Activated T-helper 2 cell treated with anti-CD3 and anti-CD28 coated beads, Interferon-gamma antibody, Interleukin-2, Interleukin-4, amounts not matched to agents 10 μg/mL and 5 μg/mL and 100 μg/mL, durations not matched to agents 14 hours and 24 hours and 36 hours (primary cell): ENCODE data around the gene WDR64. TPM values are rescaled to one million over a fixed set of nuclear protein-coding genes. Genes with fewer than 3 reads are reported as not detected.
"Not testable (repeated sequence)": the region's sequence is repeated elsewhere in the genome, so short reads cannot be mapped to it uniquely, and the experiment has no call there.

Experiments used
- DNase-seq: peaks from one replicate; pipeline ENCODE4 v3.0.0; 2021; ENCODE audit warnings: low spot score
- H3K27ac Mint-ChIP-seq: one replicate; pipeline ENCODE4 v1.8.0; 2021; ENCODE audit warnings: mixed read lengths
- H3K27me3 Mint-ChIP-seq: one replicate; pipeline ENCODE4 v1.8.0; 2021; ENCODE audit warnings: low read depth, mixed read lengths
- H3K36me3 Mint-ChIP-seq: one replicate; pipeline ENCODE4 v1.8.0; 2021; ENCODE audit warnings: low read depth, mixed read lengths
- H3K4me1 Mint-ChIP-seq: one replicate; pipeline ENCODE4 v1.8.0; 2021; ENCODE audit warnings: low read depth, mixed read lengths
- H3K4me3 Mint-ChIP-seq: one replicate; pipeline ENCODE4 v1.8.0; 2021; ENCODE audit warnings: low read depth, mild to moderate bottlenecking, moderate library complexity, mixed read lengths
- H3K9me3 Mint-ChIP-seq: one replicate; pipeline ENCODE4 v1.8.0; 2021; ENCODE audit warnings: mixed read lengths
- intact Hi-C: fragments of 100-400 bp; cut with micrococcal nuclease; formaldehyde crosslinking; loops from one replicate; pipeline ENCODE4 v1.15.1; 2023
- total RNA-seq: library from RNA; stranded (reverse); gene quantifications from 2 replicates; pipeline ENCODE4 v1.2.3, GENCODE V29; 2022

WDR64 gene
- total RNA-seq, 1 donor from 2014 or later, result not detected

GRCh38 chr1:241646201-241646600, 5.9 kb upstream of the WDR64 start:
- Mint-ChIP-seq H3K4me3 (no peak overlapping the region), H3K9me3 (peaks cover 7% of the 10 kb centered on the region), H3K27me3 (peaks cover 3% of the 10 kb centered on the region), H3K27ac (no peak overlapping the region), H3K4me1 (peaks cover 6% of the 10 kb centered on the region), H3K36me3 (no peaks in the 10 kb centered on the region)
- no peak for DNase-seq
- intact Hi-C loops, result no loop called here

- intact Hi-C loops, result no loop called here
- Mint-ChIP-seq H3K4me1 (peaks cover 6% of the 10 kb centered on the region), H3K4me3 (no peak overlapping the region), H3K36me3 (no peaks in the 10 kb centered on the region), H3K27me3 (peaks cover 6% of the 10 kb centered on the region), H3K27ac (no peak overlapping the region), H3K9me3 (peaks cover 3% of the 10 kb centered on the region)
- DNase-seq, result no peak
Observed at GRCh38 chr1:241647658-241648057, 4.4 kb upstream of the WDR64 start.

- intact Hi-C loops, result no loop called here
- no peak overlapping the region for H3K4me3 Mint-ChIP-seq
- no peaks in the 10 kb centered on the region for H3K36me3 Mint-ChIP-seq
- H3K4me1 Mint-ChIP-seq, result peaks cover 6% of the 10 kb centered on the region
- H3K27ac Mint-ChIP-seq, result no peak overlapping the region
- H3K27me3 Mint-ChIP-seq, result peaks cover 6% of the 10 kb centered on the region
- DNase-seq, result no peak
- peaks cover 2% of the 10 kb centered on the region for H3K9me3 Mint-ChIP-seq
Observed at GRCh38 chr1:241648159-241648558, 3.9 kb upstream of the WDR64 start.

- intact Hi-C loops, result no loop called here
Observed at GRCh38 chr1:241654019-241654418, 1.9 kb downstream of the WDR64 start.

GRCh38 chr1:241654641-241655040, 2.6 kb downstream of the WDR64 start:
- no peak overlapping the region for H3K27ac Mint-ChIP-seq
- no peak overlapping the region for H3K4me3 Mint-ChIP-seq
- H3K27me3 Mint-ChIP-seq, result peaks cover 11% of the 10 kb centered on the region
- H3K9me3 Mint-ChIP-seq, result no peaks in the 10 kb centered on the region
- no peaks in the 10 kb centered on the region for H3K36me3 Mint-ChIP-seq
- DNase-seq, result no peak
- intact Hi-C loops, result no loop called here
- H3K4me1 Mint-ChIP-seq, result no peaks in the 10 kb centered on the region

More at GRCh38 chr1:241654019-241654418, 1.9 kb downstream of the WDR64 start:
- H3K36me3 Mint-ChIP-seq, result no peaks in the 10 kb centered on the region
- no peak for DNase-seq
- no peaks in the 10 kb centered on the region for H3K4me1 Mint-ChIP-seq
- H3K9me3 Mint-ChIP-seq, result no peaks in the 10 kb centered on the region
- peaks cover 11% of the 10 kb centered on the region for H3K27me3 Mint-ChIP-seq
- no peak overlapping the region for H3K27ac Mint-ChIP-seq
- no peak overlapping the region for H3K4me3 Mint-ChIP-seq

GRCh38 chr1:241658081-241658793, 6.2 kb downstream of the WDR64 start:
- intact Hi-C loops, result no loop called here
- H3K27me3 Mint-ChIP-seq, result peaks cover 11% of the 10 kb centered on the region
- H3K36me3 Mint-ChIP-seq, result no peaks in the 10 kb centered on the region
- no peaks in the 10 kb centered on the region for H3K9me3 Mint-ChIP-seq
- no peak overlapping the region for H3K4me3 Mint-ChIP-seq
- H3K27ac Mint-ChIP-seq, result no peak overlapping the region
- no peak for DNase-seq
- no peaks in the 10 kb centered on the region for H3K4me1 Mint-ChIP-seq

GRCh38 chr1:241659016-241659415, 6.9 kb downstream of the WDR64 start:
- H3K9me3 Mint-ChIP-seq, H3K4me3 Mint-ChIP-seq, H3K36me3 Mint-ChIP-seq, DNase-seq, H3K4me1 Mint-ChIP-seq, intact Hi-C loops, H3K27ac Mint-ChIP-seq: not testable (repeated sequence)
- H3K27me3 Mint-ChIP-seq, result peaks cover 11% of the 10 kb centered on the region

GRCh38 chr1:241660424-241660972, 8.4 kb downstream of the WDR64 start:
- H3K27ac Mint-ChIP-seq, result no peak overlapping the region
- intact Hi-C loops, result no loop called here

GRCh38 chr1:241666419-241666818, 14.3 kb downstream of the WDR64 start:
- no peak overlapping the region for H3K4me3 Mint-ChIP-seq
- no peaks in the 10 kb centered on the region for H3K9me3 Mint-ChIP-seq
- no peak for DNase-seq
- no peaks in the 10 kb centered on the region for H3K4me1 Mint-ChIP-seq
- H3K36me3 Mint-ChIP-seq, result no peaks in the 10 kb centered on the region
- H3K27ac Mint-ChIP-seq, result no peak overlapping the region
- intact Hi-C loops, result no loop called here
- peaks cover 1% of the 10 kb centered on the region for H3K27me3 Mint-ChIP-seq

More at GRCh38 chr1:241660424-241660972, 8.4 kb downstream of the WDR64 start:
- Mint-ChIP-seq H3K36me3 (no peaks in the 10 kb centered on the region), H3K27me3 (peaks cover 7% of the 10 kb centered on the region), H3K9me3 (no peaks in the 10 kb centered on the region), H3K4me1 (no peaks in the 10 kb centered on the region), H3K4me3 (no peak overlapping the region)
- no peak for DNase-seq

GRCh38 chr1:241672301-241672700, 20.2 kb downstream of the WDR64 start:
- H3K27ac Mint-ChIP-seq, result no peak overlapping the region
- intact Hi-C loops, result no loop called here

GRCh38 chr1:241674805-241675384, 22.8 kb downstream of the WDR64 start:
- Mint-ChIP-seq H3K4me3 (no peak overlapping the region), H3K27ac (no peak overlapping the region), H3K36me3 (no peaks in the 10 kb centered on the region), H3K27me3 (peaks cover 4% of the 10 kb centered on the region), H3K4me1 (peaks cover 11% of the 10 kb centered on the region), H3K9me3 (no peaks in the 10 kb centered on the region)
- intact Hi-C loops, result no loop called here
- no peak for DNase-seq

More at GRCh38 chr1:241672301-241672700, 20.2 kb downstream of the WDR64 start:
- Mint-ChIP-seq H3K27me3 (peaks cover 4% of the 10 kb centered on the region), H3K4me1 (peaks cover 6% of the 10 kb centered on the region), H3K4me3 (no peak overlapping the region), H3K36me3 (no peaks in the 10 kb centered on the region), H3K9me3 (no peaks in the 10 kb centered on the region)
- no peak for DNase-seq

GRCh38 chr1:241675983-241676382, 23.9 kb downstream of the WDR64 start:
- intact Hi-C loops, result loop anchor here (2.0 kb wide), 1 partner anchor 63 kb away; no protein-coding TSS in a partner anchor
- Mint-ChIP-seq H3K4me1 (peaks cover 11% of the 10 kb centered on the region), H3K36me3 (no peaks in the 10 kb centered on the region), H3K27me3 (peaks cover 8% of the 10 kb centered on the region), H3K4me3 (no peak overlapping the region), H3K9me3 (no peaks in the 10 kb centered on the region), H3K27ac (no peak overlapping the region)
- no peak for DNase-seq

- no peak overlapping the region for H3K27ac Mint-ChIP-seq
- intact Hi-C loops, result loop anchor here (1.0 to 2.0 kb wide), 3 partner anchors 37 to 64 kb away; partner anchors contain the start of genes CHML and OPN3
- H3K36me3 Mint-ChIP-seq, result no peaks in the 10 kb centered on the region
- no peak overlapping the region for H3K4me3 Mint-ChIP-seq
- peaks cover 11% of the 10 kb centered on the region for H3K4me1 Mint-ChIP-seq
- H3K9me3 Mint-ChIP-seq, result no peaks in the 10 kb centered on the region
- peaks cover 11% of the 10 kb centered on the region for H3K27me3 Mint-ChIP-seq
- DNase-seq, result peak; percentile 19
Observed at GRCh38 chr1:241677201-241677600, 25.1 kb downstream of the WDR64 start.
